NCI-H2107 (cell line): ENCODE measurements around the gene BCL2L1.
"Not testable (repeated sequence)": the region's sequence is repeated elsewhere in the genome, so short reads cannot be mapped to it uniquely, and the experiment has no call there.

Source experiments
- DNase-seq: peaks from one replicate; lab custom pipeline; 2025; lab: John Stamatoyannopoulos, UW

Gene BCL2L1

GRCh38 chr20:31722257-31723068, at the start of gene BCL2L1:
BCL2L1 (minus strand) TSS chr20:31722868; CDS start chr20:31722218, 650 bp downstream.
- DNase-seq, result no peak

GRCh38 chr20:31770243-31770642, 47.6 kb upstream of the BCL2L1 start:
- DNase-seq, result no peak

GRCh38 chr20:31769681-31770080, 47.0 kb upstream of the BCL2L1 start:
- DNase-seq, result no peak

GRCh38 chr20:31767805-31768204, 45.1 kb upstream of the BCL2L1 start:
- no peak for DNase-seq

- no peak for DNase-seq
Measured at GRCh38 chr20:31764641-31765305, 42.1 kb upstream of the BCL2L1 start.

- no peak for DNase-seq
Measured at GRCh38 chr20:31760519-31761240, 38.0 kb upstream of the BCL2L1 start.

- DNase-seq, result no peak
Measured at GRCh38 chr20:31759836-31760518, 37.3 kb upstream of the BCL2L1 start.

- DNase-seq, result no peak
Measured at GRCh38 chr20:31758991-31759390, 36.3 kb upstream of the BCL2L1 start.

GRCh38 chr20:31758521-31758920, 35.9 kb upstream of the BCL2L1 start:
- DNase-seq, result no peak

GRCh38 chr20:31757254-31757653, 34.6 kb upstream of the BCL2L1 start:
- no peak for DNase-seq

GRCh38 chr20:31751126-31751525, 28.5 kb upstream of the BCL2L1 start:
- DNase-seq, result no peak

- no peak for DNase-seq
Measured at GRCh38 chr20:31749223-31749622, 26.6 kb upstream of the BCL2L1 start.

- DNase-seq, result no peak
Measured at GRCh38 chr20:31747640-31748039, 25.0 kb upstream of the BCL2L1 start.

- DNase-seq, result not testable (repeated sequence)
Measured at GRCh38 chr20:31747028-31747427, 24.4 kb upstream of the BCL2L1 start.

GRCh38 chr20:31746068-31746878, 23.6 kb upstream of the BCL2L1 start:
- no peak for DNase-seq

- no peak for DNase-seq
Measured at GRCh38 chr20:31740656-31741323, 18.1 kb upstream of the BCL2L1 start.

- no peak for DNase-seq
Measured at GRCh38 chr20:31740208-31740607, 17.5 kb upstream of the BCL2L1 start.

GRCh38 chr20:31739550-31739977, 16.9 kb upstream of the BCL2L1 start:
- DNase-seq, result no peak

- DNase-seq, result peak; percentile 88
Measured at GRCh38 chr20:31738729-31739549, 16.3 kb upstream of the BCL2L1 start, which contains the start of gene TPX2. TPX2 (plus strand) TSS chr20:31739290; CDS start chr20:31757477, 18,187 bp downstream.

- no peak for DNase-seq
Measured at GRCh38 chr20:31731321-31731717, 8.7 kb upstream of the BCL2L1 start.
